ENCODE measurements around the gene STK38L.

The STK38L gene

GRCh38 chr12:27279826-27280225 lies 35.7 kb downstream of the STK38L start:
- H3K27me3 ChIP-seq (ENCODE audit: insufficient read depth, poor library complexity, severe bottlenecking) = no peaks in the 10 kb centered on the region
- peak; percentile 14 to 30 for DNase-seq (ENCODE audit: low read depth in 1 of 2, low spot score in 1 of 2)
- H3K27ac ChIP-seq (replicated peaks) = no peak overlapping the region
- H3K4me3 ChIP-seq (replicated peaks; ENCODE audit: insufficient read depth, low read length) = no peak overlapping the region
- TF ChIP-seq SPI1 (IDR thresholded peaks at IDR 0.05; ENCODE audit: borderline replicate concordance, low read depth) (peak; percentile 56; the same call in 1 of the 2 replicates), CTCF (IDR thresholded peaks at IDR 0.05; ENCODE audit: insufficient read depth, low read length) (no peak)

GRCh38 chr12:27280412-27280811 lies 36.3 kb downstream of the STK38L start:
- Histone ChIP-seq H3K4me3 (replicated peaks; ENCODE audit: insufficient read depth, low read length) (no peak overlapping the region), H3K27me3 (ENCODE audit: insufficient read depth, poor library complexity, severe bottlenecking) (no peaks in the 10 kb centered on the region), H3K27ac (replicated peaks) (no peak overlapping the region)
- no peak for DNase-seq (ENCODE audit: low read depth in 1 of 2, low spot score in 1 of 2)
- TF ChIP-seq CTCF (IDR thresholded peaks at IDR 0.05; ENCODE audit: insufficient read depth, low read length) = no peak
- TF ChIP-seq POLR2AphosphoS5 (IDR thresholded peaks at IDR 0.05; ENCODE audit: low read depth) = no peak
- TF ChIP-seq SPI1 (IDR thresholded peaks at IDR 0.05; ENCODE audit: borderline replicate concordance, low read depth) = no peak
- TF ChIP-seq GABPA (IDR thresholded peaks at IDR 0.05; ENCODE audit: low read depth) = no peak
- TF ChIP-seq REST (IDR thresholded peaks at IDR 0.05; ENCODE audit: insufficient replicate concordance, low read depth) = no peak

GRCh38 chr12:27282754-27283153 lies 38.7 kb downstream of the STK38L start:
- no peak overlapping the region for H3K27ac ChIP-seq (replicated peaks)
- H3K27me3 ChIP-seq (ENCODE audit: insufficient read depth, poor library complexity, severe bottlenecking) = no peaks in the 10 kb centered on the region
- no peak overlapping the region for H3K4me3 ChIP-seq (replicated peaks; ENCODE audit: insufficient read depth, low read length)
- DNase-seq (ENCODE audit: low read depth in 1 of 2, low spot score in 1 of 2) = no peak
- TF ChIP-seq SPI1 (IDR thresholded peaks at IDR 0.05; ENCODE audit: borderline replicate concordance, low read depth) = no peak
- TF ChIP-seq POLR2AphosphoS5 (IDR thresholded peaks at IDR 0.05; ENCODE audit: low read depth) = no peak
- no peak for TF ChIP-seq GABPA (IDR thresholded peaks at IDR 0.05; ENCODE audit: low read depth)
- TF ChIP-seq CTCF (IDR thresholded peaks at IDR 0.05; ENCODE audit: insufficient read depth, low read length) = no peak
- TF ChIP-seq REST (IDR thresholded peaks at IDR 0.05; ENCODE audit: insufficient replicate concordance, low read depth) = no peak

GRCh38 chr12:27284021-27284420 lies 39.9 kb downstream of the STK38L start:
- Histone ChIP-seq H3K27me3 (ENCODE audit: insufficient read depth, poor library complexity, severe bottlenecking) (no peaks in the 10 kb centered on the region), H3K4me3 (replicated peaks; ENCODE audit: insufficient read depth, low read length) (no peak overlapping the region), H3K27ac (replicated peaks) (no peak overlapping the region)
- no peak for DNase-seq (ENCODE audit: low read depth in 1 of 2, low spot score in 1 of 2)
- TF ChIP-seq POLR2AphosphoS5 (IDR thresholded peaks at IDR 0.05; ENCODE audit: low read depth) = no peak
- TF ChIP-seq REST (IDR thresholded peaks at IDR 0.05; ENCODE audit: insufficient replicate concordance, low read depth) = no peak
- TF ChIP-seq SPI1 (IDR thresholded peaks at IDR 0.05; ENCODE audit: borderline replicate concordance, low read depth) = no peak
- no peak for TF ChIP-seq CTCF (IDR thresholded peaks at IDR 0.05; ENCODE audit: insufficient read depth, low read length)
- TF ChIP-seq GABPA (IDR thresholded peaks at IDR 0.05; ENCODE audit: low read depth) = no peak
